HG03460 (cell line): ENCODE measurements around the gene FSIP1.

ENCODE experiments used
- ATAC-seq: cut with Tn5 transposase; IDR thresholded peaks from one replicate; pipeline ENCODE4 v1.9.1; 2021; ENCODE audit not compliant: unreplicated experiment

The FSIP1 gene

DNA sequence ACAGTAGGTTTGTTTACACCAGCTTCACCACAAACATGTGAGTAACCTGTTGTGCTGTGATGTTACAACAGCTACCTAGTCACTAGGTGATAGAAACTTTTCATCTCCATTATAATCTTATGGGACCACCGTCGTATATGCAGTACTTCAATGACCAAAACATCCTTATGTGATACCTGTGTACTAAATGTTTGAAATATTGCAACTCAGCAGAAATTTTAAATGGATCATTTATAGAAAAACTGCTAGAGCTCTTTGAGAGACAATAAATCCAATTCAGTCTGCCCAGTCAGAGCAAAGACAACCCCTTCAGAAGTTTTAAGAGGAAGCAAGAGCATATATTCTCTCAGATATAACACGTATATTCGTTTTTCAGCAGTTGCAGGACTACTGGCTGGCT, 128.3 kb downstream of the FSIP1 start:
- ATAC-seq: no peak

DNA sequence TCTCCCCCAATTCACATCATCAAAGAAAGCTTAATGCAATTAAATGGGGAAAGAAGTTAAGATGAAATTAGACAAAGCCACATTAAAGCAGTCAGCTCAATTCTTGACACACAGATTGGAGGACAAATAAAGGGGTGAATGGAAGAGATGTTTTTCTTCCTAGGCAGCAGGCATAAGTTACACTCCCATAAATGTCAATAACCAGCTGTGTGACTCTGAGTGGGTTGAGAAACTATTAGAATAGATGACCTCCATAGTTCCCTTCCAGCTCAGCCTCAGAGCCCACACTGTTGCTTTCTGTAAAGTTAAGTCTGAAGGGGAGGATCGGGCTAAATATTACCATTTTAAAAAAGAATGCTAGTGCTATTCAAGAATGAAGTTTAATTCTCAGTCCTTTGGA, 130.8 kb downstream of the FSIP1 start:
- ATAC-seq: no peak

DNA sequence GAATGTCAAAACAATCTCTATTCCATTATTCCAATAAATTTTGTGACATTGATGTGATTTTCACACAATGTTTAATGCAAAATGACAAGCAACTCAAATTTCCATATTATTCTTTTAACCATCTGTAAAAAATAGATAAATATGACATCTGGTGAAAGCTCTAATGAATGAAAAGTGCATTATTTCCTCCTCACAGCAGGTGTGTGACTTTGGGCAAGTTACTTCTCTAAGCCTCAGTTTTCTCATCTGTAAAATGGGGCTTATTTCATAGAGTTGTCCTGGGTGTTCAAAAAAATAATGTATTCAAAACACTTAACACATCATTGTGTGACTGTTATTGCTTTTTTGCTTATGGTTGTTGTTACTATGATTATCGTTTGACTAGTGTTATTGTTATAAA, 131.3 kb downstream of the FSIP1 start:
- ATAC-seq: no peak

DNA sequence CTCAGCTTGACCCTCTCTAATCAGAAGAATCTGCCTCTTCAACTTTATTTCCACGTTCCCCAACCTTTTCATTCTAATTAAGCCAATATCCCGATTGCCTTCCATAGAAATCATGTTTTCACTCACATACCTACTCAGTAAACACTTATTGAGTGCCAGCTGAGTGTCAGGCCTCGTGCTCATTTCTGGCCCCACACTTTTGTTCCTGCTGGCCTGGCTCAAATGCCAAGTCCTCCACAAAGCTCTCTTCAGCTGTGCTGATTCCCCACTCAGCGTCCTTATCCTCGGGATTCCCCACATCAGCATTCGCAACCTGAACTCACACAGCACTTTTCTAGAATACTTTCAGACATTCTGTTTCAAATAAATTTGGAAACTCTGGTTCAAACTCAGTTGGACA, 132.9 kb downstream of the FSIP1 start:
- ATAC-seq: no peak

DNA sequence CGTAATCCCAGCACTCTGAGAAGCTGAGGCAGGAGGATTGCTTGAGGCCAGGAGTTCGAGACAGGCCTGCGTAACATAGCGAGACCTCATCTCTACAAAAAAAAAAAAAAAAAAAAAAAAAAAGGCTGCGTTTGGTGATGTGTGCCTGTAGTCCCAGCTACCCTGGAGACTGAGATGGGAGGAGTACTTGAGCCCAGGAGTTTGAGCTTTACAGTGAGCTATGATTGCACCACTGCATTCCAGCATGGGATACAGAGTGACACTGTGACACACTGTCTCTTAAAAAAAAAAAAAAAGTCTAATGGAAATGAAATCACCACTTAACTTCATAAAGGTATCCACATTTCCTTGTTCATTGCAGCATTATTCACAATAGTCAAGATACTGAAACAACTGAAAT, 136.2 kb downstream of the FSIP1 start:
- ATAC-seq: no peak

DNA sequence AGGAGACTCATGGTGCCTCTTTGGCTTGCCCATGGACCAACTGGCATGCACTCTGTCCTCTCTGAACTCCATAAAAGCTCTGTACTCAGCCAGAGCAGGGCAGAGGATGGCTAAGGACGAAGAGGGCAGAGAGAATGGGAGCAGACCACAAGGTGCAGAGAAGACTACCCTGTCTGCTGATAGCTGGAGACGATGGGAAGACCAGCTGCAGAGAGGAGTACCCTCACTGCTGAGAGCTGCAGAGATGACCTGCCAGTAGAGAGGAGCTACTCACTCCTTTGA, 136.7 kb downstream of the FSIP1 start:
- no peak for ATAC-seq

DNA sequence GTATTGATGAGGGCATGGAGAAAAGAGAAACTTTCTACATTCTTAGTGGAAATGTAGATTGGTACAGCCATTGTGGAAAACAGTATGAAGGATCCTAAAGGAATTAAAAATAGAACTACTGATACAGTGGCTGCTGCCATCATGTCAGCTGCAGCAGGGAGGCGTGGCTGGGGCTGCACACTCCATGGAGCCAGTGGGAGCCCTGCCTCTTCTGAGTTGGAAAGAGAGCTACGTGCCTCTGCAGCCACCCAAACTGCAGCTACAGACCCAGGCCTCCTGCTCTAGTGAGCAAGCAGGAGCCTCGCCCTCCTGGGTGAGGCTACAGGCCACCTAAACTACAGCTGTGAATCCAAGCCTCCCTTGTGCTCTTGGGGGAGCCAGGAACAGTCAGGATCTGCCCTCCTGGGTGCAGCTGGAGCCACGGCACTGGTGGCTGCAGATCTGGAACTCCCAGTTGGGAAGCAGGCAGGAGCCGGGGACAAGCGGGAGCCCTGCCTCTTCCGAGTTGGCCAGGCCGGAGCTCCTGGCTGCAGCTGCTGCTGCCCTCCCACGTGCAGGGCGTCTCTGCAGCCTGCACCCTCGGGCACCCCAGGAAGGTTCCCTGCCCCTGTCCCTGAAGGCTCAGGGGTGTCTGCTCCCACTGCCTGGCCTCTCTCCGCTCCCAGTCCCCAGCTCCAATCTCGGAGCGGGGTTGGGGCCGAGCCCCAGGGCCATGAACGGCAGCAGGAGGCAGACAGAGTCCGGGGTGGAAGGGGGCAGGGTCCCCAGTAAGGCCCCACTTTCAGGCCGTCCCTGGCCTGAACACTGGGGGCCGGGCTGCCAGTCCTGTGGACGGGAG, 137.3 kb downstream of the FSIP1 start:
- no peak for ATAC-seq

DNA sequence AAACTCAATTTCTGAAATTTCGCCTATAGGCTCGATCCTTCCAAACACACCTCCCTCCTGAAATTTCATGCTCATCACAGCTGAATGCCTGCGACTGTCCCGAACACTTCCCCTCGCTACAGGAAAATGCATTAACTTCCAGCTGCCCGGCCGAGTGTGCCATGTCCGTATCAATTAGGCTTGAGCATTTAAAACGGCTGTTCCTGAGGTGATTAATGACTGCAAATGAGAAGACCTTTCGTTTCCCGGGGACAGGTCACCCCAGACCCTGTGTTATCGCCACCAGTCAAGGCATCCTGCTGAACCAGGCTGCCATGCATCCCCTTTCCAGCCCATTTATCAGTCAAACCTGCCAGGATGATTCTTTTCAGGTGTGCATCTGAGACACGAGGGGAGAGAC, 138.5 kb downstream of the FSIP1 start:
- ATAC-seq: no peak

DNA sequence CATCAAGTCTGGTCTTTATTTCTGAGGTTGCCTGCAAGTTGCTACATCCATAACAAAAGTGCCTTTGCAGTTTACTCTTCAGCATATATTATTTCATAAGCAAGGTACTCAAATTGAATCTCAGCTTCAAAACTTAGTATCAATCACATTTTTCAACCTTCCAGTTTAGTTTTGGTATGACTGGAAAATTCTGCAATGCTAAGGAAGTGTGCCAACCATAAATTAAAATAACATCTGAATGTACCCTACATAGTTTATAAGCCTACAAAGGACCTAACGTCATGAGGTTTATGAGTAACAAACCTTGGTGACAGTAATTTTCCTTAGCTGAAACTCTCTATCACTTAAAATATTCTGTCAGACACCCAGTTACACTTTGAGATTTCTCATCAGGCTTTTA, 138.9 kb downstream of the FSIP1 start:
- no peak for ATAC-seq

DNA sequence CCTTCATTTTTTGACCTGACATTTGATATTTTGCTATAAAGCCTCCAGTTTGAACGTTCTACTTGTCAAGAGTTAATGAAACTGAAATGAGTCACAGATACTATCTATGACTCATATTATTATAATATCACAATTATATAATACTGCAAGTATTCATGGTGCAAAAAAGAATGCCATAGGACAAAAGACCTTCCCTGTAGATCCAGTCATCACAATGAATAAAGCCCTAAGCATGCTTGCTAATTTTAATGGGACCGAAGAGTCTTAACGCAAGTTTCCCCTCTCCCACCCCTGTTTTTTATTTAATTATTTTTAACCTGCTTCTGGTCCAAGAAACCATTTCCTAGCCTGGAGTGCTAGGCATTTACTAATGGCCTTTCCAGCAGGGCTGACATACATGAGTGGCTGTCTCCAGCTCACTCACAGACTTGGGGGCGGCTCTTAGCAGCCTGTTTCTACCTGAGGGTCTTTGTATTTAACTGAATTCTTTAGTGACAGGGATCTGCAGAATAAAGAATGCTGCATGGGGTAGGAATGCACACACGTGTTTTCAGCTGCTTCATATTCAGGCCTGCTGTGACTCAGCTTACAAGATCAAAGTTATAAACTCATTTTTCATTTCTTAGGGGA, 140.5 kb downstream of the FSIP1 start:
- no peak for ATAC-seq

DNA sequence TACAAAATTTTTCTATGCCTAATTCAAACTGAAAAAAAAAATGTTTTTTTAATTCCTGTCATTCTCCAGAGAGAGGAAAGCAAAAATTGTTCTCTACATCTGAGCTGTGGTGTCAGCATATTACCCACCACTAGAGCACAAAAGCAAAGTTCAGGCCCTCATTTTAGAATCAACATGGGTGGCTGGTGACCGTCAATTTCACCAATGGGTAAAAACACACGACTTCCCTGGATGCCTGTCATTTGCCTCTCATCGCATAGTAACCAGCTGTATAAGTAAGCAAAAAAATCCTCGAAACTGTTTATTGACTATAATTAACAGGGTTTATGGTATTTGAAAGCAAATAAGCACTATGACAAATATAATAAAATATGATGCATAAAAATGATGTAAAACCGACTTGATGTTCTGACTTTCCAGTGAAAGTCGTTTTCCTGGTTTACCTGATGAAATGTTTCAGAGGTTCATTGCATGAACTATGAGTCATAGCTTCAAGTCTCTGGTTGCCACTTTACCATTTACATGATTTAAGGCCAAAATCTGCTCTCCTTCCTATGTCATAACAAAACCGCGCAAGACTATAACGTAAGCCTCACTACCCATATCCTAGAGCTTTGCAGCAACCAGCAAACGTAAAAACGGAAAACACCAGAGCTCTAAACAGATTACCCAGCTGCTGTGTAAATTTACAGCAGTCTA, 141.3 kb downstream of the FSIP1 start:
- ATAC-seq: no peak

DNA sequence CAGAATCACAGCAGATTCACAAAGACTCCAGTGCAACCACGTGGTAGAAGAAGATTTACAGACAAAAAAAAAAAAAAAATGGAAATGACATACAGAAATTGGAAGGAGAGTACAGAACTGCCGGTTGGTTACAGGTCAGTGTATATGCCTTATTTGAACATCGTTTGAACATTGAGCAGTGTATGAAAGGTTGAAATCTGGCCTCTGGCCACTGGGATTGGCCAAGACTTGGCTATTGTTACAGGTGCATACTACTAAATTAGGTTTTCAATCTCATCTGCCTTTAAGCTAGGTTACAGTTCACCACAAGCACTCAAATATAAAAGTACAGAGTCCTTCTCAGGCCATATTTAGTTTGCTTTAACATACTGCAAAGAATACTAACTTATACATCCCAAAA, 142.0 kb downstream of the FSIP1 start:
- ATAC-seq: no peak

DNA sequence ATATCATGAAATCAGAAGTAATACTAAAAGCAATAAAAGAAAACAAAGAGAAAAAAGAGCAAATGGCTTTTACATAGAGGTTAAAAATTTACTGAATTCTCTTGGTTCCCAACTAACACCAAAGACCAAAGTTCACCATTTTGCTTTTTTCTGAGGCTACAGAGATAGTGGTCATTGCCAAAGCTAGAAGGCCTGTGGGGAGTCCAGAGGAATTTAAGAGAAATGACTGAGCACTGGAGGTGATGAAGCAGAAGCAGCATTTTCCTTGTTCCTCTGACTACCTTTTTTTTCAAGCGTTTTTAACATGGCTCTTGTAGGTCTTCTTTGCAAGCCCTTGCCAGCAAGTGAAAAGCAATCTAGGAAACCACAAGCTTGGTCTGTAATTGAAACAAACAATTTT, 143.6 kb downstream of the FSIP1 start:
- ATAC-seq: no peak

DNA sequence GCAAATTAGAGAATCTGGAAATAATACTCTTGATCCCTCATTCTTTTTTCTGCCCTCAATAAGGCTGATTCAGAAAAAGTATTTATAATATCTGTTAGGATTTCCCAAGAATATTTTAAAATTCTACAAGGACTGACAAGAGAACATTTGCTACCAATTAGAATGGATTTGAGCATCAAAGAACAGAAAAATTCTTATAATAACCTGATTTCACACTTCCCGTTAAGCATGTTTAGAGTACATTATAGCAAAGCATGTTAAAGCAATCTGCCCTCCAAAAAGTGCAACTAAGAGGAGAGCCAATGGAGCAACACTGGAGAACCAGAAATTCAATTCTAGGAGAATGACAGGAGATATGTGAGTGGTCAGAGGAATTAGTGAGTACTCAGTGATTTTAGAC, 144.6 kb downstream of the FSIP1 start:
- ATAC-seq: no peak

DNA sequence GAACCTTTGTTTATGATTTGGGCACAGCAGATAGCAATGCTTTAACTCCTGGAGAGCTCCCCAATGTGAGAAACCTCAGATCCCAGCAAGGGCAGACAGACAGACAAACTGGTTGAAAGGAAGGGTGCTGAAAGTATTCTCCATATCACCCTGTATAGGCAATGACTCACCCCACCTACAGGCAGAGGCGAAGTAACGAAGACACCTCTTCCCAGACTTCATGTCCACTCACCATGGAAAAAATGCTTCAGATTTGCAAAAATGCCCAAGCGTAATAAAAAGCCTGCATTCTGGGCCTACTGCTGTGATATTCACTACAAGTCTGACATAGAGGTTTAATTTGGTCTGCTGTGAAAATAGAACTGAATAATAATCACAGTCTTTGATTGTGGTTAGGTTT, 151.3 kb downstream of the FSIP1 start:
- no peak for ATAC-seq

DNA sequence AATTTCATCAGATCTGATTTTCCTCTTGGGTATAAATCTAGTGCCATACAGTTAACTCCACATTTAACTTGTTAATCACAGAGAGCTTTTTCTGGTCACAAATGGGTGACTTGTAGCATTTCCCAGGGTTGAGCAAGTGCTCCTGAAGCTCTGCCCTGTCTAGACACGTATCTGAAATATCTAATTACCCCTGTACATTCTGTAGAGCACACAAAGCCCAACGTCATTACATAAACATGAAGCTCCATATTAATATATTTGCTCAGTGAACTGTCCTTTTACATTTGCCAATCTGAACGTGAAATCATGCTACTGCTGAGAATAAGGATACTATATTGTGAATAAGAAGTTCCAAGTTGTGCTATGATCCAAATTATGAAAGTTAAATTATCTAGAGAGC, 152.7 kb downstream of the FSIP1 start:
- no peak for ATAC-seq

DNA sequence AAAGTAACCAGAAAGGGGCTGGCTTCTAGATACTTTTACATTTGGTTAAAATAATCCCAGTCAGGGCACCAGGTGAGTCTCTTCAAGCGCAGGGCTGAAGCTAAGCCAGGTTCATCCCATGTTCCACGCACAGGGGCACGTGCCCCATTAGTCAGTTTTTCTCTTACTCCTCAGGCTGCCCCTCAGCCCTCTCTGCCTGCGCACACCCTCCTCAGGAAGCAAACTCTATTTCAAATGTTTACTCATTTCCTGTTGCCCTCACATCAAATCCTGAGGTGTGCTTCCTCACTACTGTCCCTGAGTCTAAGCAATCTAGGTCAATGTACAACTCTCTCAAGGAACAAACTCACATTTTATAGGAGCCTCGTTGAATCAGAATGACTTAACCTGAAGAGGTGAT, 153.3 kb downstream of the FSIP1 start:
- no peak for ATAC-seq

DNA sequence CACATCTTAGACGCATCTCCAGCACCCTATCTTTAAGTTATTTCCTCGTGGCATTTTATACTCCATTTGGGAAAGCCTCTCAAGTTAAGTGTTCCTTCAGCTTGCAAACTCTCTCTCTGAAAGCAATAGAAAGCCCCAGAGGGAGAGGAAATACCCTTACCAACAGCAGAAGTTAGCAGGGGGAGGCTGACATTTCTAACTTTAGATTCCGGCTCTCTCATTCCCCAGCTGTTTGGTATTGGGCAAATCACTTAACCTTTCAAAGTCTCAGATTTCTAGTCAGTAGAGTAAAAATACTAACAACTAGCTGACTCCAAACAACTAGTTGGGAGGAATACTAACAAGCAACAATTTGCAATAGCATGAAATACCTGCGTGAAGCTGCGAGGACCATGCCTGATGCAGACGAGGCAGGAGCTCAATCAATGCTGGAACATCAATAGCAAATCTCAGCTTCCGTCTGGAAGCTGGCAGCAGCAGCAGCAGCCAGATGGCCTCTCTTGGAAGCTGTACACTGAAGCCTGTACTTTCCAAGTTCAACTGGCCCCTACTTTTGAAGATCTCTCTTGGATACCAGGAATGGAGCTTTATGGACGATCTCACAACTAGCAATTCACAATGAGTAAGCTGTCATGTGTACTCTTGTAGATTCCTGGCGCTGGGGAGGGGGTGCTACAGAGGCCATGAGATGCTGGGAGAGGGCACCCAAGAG, 153.9 kb downstream of the FSIP1 start:
- no peak for ATAC-seq

DNA sequence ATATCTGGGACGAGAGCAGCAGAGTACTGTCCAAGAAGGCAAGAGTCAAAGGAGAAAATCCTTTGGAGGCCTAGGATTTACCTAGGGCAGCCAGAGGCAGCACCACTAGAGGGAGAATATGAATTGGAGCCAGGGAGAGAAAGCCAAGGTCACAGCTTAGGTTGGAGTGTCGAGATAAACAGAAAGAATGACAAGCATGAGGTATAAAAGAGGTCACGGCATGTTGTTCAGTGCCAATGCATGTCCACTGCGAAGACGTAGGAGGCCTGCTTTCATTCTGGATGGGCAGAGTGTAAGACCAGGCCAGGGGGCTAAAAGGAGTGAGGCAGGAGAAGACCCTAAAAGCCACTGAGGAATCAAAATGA, 154.5 kb downstream of the FSIP1 start:
- no peak for ATAC-seq

DNA sequence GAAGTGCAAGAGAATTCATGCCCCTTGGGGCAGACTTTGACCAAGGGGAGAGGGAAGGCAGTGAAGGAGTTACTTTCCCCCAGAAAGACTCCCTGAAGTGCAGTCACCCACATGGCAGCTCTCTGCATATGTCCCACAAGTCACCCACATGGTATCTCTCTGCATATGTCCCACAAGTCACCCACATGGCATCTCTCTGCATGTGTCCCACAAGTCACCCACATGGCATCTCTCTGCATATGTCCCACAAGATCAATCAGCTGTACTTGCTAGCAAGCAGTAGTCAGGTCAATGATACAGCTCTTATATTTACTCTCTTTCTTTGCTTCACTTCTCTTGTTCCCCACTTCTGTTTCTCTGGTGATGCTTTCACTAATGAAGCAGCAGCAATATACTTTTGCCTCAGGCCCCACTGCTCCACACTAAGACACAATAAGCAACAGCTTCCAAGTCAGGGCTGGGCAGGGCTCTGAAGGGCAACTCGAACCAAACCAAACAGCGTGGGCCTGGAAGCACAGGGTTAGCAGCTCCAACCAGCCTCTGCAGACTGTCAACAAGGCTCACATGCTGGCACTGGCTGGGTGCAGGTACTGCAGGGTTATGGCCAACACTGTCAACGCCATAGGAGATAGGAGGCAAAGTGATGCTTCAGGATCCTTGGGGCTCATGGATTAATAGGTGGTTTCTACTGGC, 155.0 kb downstream of the FSIP1 start:
- no peak for ATAC-seq

DNA sequence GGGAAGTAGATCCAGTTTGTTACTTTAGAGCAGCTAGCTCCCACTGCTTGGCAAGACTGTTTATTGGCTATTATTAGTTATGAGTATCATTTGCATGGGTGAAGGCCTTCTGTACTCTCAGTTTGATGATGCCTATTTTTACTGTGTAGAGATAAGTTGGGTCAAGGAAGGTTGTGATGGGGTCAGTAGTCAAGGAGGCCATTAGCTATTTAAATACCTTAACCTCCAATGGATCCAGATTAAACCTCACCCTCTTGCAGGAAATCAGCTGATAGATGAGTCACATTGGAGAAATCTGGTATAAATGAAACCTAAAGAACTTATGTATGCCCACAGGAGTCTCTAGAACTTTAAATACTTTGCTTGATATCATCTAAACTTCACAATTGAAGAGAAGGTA, 156.8 kb downstream of the FSIP1 start:
- ATAC-seq: no peak
